Transverse colon (tissue), 3 donors: ENCODE measurements around the gene RELN.

ENCODE experiments used
- CTCF ChIP-seq, 5 experiments: fragments of 200-600 bp in 3 of 5; fragments of 450-650 bp in 2 of 5; sonication (generic) in 3 of 5; IDR thresholded peaks; 1 replicate in 2 of 5; 2 replicates in 3 of 5; pipeline ENCODE4 v1.5.1; 2016 to 2017; ENCODE audit warnings: antibody characterized with exemption in 5 of 5, inconsistent platforms in 3 of 5, mild to moderate bottlenecking in 2 of 5, moderate library complexity in 1 of 5
- POLR2A ChIP-seq: fragments of 450-650 bp; IDR thresholded peaks from one replicate; pipeline ENCODE4 v1.6.1; 2016; ENCODE audit warnings: antibody characterized with exemption, mild to moderate bottlenecking, moderate library complexity

- TF ChIP-seq CTCF (IDR thresholded peaks at IDR 0.05) (no peak), POLR2A (no peak)
Measured at GRCh38 chr7:103771294-103771693, 218.2 kb downstream of the RELN start.
